HG03521 (cell line): ENCODE data around the gene CMIP.

Experiments used
- ATAC-seq: cut with Tn5 transposase; IDR thresholded peaks from one replicate; pipeline ENCODE4 v1.9.1; 2021; ENCODE audit warnings: mild to moderate bottlenecking, moderate library complexity; ENCODE audit not compliant: unreplicated experiment

The CMIP gene

GRCh38 chr16:81473969-81474959 is 29.7 kb downstream of the CMIP start:
- no peak for ATAC-seq

- ATAC-seq, result no peak
Measured at GRCh38 chr16:81477697-81478693, 33.4 kb downstream of the CMIP start.

DNA sequence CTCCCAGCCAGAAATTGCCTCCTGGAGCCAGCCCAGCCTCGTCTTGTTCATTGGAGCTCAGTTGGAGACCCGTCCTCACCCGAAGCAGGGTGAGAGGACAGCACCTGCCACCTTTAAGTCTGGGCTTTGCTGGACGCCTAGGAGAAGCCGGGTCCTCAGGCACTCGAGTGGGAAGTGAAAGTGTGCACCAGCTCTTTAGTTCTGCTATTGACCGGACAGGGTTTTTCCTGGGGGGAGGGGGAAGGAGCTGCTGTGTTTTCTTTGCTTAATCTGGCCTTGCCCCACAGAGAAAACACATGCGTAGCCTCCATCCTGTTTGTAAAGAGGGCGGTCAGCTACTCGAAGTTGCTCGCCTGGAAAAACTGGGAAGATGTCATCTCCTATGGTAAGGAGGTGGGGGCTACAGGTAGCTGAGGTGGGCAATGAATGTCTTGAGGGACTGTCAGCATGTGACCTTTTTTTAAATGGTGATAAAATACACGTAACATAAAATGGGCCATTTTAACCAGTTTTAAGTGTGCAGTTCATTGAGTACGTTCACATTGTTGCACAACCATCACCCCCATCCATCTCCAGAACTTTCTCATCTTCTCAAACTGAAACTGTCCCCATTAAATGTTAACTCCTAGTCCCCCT is 34.4 kb downstream of the CMIP start:
- no peak for ATAC-seq

DNA sequence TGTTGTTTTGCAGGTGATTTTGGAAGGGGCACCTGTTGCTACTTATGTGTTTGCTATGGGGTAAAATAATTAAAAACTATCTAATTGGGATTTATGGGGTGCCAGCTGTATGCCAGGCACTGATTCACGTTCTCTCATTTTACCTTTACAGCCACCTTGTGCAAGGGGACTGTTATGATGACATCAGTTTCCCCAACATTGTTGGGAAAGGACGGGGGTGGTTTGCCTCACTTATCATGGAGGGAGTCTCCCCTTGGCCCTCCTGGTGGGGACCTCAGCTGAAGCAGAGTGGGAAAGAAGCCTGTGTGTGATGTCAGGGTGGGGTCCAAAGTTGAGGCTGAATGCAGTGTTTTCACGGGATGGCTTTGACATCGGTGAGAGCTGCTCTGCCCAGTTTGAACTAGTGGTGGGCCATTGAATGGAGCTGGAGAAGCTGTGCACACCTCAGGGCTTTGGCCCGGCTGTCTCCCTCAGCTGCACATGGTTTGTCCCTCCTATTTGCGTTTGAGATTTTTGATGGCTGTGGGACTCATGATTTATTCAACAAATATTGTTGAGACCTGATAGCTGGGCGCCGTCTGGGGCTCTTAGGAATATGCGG is 36.1 kb downstream of the CMIP start:
- no peak for ATAC-seq

GRCh38 chr16:81481207-81481821 is 36.7 kb downstream of the CMIP start:
- ATAC-seq, result peak; percentile 84

DNA sequence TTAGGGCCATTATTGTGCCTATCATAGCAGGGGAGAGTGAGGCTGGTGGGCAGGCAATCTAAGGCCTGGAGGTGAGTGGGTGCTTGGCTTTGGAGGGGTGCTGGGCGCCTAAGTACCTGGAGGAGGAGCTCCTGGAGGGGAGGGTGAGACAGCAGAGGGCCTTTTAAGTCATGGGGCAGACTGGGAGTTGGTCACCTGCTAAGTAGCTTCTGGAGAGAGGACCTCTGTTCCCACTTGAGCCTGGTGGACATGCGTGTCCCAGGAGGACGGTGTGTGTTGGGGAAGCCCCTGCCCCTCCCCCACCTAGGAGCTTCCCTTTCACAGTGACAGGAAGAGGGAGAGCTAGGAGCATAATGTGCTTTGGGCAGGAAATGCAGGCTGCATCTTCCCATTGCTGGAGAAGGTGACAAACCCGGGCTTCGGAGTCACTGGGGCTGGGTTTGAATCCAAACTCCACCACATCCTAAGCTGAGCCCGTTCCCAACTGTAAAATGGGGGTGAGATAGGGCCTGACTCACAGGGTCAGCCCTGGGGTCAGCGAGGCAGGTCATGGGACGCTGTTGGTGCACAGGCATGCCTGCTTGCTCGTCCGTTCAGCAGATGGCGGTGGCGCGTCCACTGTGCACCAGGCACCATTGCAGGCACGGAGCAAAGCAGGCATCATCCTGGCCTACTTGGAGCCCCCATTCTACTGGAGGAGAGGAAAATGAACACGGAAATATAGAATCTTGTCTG is 37.9 kb downstream of the CMIP start:
- no peak for ATAC-seq

DNA sequence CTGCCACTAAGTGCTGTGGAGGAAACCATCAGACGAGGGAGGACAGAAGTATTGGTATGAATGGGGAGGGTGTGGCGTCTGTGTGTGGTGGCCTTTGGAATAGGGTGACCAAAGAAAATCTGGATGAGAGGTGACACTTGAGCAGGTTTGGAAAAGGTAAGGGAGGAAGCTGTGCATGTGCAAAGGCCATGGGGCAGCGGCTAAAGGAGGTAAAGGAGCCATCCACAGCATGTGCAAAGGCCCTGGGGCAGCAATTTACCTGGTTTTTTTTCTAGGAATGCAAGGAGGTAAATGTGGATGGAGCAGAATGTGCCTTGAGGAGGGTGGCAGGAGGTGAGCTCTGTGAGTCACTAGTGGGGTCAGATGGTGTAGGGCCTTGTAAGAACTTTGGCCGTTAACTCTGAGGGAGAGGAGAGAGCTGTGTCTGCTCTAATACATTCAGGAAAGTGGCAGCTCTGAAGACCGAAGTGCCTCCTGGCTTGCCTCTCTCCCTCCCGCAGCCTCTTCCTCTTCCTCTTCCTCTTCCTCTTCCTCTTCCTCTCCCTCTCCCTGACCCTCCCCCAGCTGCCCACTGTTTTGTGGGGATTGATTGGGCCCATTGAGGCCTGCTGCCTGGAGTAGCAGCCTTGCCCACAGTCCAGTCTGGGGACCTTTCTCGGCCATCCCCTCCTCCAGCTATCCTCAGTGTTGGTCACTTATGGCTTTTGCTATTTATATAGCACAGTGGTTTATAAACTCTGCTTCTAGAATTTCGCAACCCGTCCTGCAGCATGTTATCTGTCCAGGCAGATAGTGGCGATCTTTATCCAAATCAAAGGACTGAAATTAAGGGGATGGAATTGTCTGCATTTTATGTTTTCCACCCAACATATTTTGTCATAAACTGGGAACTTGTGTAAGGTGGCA is 38.7 kb downstream of the CMIP start:
- no peak for ATAC-seq

DNA sequence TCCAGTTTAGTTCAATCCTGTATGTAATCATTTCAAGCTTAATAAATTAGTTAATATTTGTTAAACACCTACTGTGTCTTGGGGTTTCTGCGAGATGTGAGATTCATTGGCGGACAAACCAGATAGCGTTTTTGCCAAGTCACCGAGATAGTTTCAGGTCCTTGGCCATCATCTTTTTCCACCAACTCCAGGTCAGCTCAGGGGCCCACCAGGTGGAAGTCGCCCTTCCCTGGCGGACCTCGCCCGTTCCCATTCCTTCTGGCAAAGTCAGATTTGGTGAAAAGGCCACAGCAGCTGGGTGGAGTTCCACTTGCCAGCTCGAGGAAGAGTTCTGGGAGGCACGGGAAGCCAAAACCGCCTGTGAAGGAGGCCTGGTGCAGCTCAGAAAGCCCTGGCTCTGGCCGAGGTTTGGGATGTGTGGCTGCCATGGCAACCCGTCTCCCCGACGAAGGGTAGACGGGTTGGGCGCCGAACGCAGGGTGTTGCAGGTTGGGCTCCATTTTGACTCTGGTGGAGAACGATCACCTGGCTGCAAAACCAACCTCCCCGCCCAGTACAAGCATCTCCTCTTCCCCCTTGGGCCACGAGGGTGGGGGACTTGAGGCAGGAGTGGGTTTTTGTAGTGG is 39.5 kb downstream of the CMIP start:
- no peak for ATAC-seq

- ATAC-seq, result no peak
Measured at GRCh38 chr16:81484908-81485624, 40.5 kb downstream of the CMIP start.

GRCh38 chr16:81485824-81486539 is 41.4 kb downstream of the CMIP start:
- ATAC-seq, result no peak

- ATAC-seq, result no peak
Measured at GRCh38 chr16:81486540-81487061, 42.0 kb downstream of the CMIP start.

DNA sequence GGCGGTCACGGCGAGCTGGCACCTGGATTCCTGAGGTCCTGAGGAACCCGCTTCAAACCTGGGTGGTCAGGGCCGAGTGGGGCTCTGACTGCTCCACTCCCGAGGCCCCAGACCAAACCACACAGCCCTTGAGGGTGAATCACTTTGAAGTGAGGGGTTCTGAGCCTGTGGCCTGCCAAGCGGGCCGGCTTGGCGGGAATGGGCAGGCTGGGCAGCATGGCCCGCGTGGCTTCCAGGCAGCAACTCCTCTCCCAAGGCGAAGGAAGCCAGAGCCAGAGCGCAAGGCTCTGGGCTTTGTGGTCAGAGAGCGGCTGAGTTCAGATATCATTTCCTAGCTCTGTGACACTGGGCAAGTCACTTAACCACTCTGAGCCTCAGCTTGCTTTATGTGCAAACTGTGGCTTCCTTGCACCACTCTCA is 42.7 kb downstream of the CMIP start:
- ATAC-seq, result no peak

- no peak for ATAC-seq
Measured at GRCh38 chr16:81488687-81489411, 44.2 kb downstream of the CMIP start.

- no peak for ATAC-seq
Measured at GRCh38 chr16:81489547-81490267, 45.1 kb downstream of the CMIP start.

GRCh38 chr16:81491541-81492188 is 47.1 kb downstream of the CMIP start:
- ATAC-seq, result no peak
